NCI-H748 (cell line): ENCODE measurements around the gene DNPH1.

Experiments used
- DNase-seq: peaks from one replicate; lab custom pipeline; 2025; ENCODE audit not compliant: unreplicated experiment; lab: John Stamatoyannopoulos, UW

The DNPH1 gene

DNA sequence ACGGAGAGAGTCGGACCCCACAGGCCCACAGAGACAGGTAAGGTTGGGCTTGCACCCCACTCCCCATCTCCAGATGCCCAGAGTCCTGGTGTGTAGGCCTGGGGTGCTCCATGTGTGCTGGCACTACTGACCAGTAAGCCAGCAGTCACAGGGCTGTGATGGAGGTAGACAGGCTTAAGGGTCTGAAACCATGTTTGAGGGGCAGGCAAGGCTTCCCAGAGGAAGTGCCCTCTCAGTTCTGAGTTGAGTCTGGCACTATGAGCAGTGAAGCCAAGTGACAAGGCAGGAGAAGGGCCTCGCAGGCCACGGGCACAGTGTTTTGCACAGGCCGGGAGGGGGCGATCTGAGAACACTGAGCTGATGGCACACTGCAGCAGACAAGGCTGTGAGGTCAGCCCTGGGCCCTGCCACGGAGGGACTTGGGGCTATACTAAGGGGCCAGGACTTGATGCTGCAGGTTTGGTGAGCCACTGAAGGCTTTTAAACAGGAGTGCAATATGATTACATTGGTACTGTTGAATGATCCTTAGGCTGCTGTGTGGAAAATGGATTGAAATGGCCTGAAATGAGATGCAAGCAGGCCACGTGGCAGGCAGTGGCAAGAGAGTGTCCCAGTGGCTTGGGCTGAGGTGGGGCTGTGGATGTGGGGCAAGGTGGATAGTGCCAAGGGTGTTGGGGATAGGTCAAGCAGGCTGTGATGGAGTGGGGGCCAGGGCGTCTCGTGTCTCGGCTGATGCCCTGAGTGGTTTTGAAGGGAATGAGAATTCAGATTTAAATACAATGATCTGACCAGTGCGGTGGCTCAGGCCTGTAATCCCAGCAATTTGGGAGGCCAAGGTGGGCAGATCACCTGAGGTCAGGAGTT is 34.3 kb upstream of the DNPH1 start:
- no peak for DNase-seq

DNA sequence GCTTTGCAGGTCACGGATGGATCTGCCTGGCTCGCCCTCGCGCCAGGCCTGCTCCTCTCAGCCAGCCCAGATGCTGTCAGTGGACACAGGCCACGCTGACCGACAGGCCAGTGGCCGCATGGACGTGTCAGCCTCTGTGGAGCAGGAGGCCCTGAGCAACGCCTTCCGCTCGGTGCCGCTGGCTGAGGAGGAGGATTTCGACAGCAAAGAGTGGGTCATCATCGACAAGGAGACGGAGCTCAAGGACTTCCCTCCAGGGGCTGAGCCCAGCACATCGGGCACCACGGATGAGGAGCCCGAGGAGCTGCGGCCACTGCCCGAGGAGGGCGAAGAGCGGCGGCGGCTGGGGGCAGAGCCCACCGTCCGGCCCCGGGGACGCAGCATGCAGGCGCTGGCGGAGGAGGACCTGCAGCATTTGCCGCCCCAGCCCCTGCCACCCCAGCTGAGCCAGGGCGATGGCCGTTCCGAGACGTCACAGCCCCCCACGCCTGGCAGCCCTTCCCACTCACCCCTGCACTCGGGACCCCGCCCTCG is 33.6 kb upstream of the DNPH1 start:
- DNase-seq: no peak

- DNase-seq: no peak
Observed at GRCh38 chr6:43262000-43262779, 32.9 kb upstream of the DNPH1 start.

DNA sequence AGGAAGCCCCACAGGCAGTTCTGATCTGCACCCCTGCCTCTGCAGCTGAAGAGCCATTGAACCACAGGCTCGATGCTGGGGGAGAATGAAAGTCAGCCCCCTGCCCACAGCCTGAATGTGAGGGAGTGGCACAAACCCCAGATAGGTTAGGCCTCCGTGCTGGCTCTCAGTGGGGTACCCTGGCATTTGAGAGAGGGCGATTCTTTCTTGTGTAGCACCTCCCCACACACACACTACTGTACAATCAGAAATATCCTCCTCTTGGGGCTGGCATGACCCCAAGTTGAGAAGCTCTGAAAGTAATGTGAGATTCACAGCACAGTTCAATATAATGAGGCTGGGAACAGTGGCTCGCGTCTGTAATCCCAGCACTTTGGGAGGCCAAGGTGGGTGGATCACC is 31.9 kb upstream of the DNPH1 start:
- no peak for DNase-seq

DNA sequence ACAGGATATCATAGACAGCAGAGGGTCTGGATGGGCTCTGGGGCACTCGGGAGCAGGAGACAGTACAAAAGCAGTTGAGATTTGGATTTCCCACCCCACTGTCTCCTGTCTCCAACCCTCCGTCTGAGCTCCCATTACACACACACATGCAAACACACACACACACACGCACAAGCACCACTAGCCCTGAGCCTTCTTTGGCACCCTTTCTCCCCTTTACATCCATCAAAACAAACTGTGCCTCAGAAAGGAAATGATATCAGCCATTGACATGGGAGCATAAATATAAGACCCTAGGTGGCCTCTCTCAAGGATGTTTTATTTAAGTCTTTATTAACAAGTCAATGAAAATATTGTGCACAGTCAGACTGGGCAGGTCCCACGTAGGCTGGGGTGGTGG is 31.5 kb upstream of the DNPH1 start:
- no peak for DNase-seq

DNA sequence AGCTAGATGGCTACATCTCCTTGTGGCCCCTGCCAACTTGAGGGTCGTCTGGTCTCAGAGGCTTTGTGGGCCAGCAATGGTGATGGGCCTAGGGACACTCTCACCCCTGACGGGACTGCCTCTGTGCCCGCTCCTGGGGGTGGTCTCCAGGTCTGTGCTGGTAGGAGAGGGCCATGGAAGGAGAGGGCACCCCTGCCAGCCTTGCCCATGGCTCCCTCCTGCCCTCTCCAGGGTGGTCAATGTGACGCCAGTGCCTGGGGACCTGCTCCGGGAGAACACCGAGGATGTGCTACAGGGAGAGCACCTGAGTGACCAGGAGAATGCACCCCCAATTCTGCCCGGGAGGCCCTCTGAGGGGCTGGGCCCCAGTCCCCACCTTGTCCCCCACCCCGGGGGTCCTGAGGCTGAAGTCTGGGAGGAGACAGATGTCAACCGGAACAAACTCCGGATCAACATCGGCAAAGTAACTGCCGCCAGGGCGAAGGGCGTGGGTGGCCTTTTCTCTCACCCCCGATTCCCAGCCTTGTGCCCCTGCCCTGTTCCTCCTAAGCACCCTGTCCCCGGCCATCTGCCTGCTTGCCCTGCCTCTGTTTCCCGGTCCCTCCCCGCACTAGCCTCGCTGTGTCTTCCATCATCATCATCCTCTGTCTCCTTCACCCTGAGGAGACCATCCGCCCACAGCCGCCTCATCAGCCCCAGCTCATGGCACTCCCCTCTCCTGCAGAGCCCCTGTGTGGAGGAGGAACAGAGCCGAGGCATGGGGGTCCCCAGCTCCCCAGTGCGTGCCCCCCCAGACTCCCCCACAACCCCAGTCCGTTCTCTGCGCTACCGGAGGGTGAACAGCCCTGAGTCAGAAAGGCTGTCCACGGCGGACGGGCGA is 29.8 kb upstream of the DNPH1 start:
- DNase-seq: no peak

DNA sequence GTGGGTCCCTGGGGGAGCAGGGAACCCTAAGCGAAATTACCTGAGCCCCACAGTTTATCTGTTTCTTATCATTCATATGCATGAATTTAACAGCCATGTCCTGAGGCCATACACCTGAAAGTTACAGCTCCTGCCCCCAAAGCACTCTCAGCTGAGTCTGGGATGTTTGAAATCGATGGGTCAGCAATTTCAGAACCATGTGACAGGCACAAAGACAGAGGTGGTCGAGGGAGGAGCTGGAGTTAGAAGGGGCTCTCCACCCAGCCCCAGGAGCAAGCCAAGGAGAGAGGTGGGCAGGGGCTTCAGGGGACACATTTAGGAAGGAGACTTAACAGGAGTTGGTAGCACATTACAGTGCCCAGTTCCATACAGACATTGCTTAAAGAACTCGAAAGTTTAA is 28.9 kb upstream of the DNPH1 start:
- DNase-seq: no peak

DNA sequence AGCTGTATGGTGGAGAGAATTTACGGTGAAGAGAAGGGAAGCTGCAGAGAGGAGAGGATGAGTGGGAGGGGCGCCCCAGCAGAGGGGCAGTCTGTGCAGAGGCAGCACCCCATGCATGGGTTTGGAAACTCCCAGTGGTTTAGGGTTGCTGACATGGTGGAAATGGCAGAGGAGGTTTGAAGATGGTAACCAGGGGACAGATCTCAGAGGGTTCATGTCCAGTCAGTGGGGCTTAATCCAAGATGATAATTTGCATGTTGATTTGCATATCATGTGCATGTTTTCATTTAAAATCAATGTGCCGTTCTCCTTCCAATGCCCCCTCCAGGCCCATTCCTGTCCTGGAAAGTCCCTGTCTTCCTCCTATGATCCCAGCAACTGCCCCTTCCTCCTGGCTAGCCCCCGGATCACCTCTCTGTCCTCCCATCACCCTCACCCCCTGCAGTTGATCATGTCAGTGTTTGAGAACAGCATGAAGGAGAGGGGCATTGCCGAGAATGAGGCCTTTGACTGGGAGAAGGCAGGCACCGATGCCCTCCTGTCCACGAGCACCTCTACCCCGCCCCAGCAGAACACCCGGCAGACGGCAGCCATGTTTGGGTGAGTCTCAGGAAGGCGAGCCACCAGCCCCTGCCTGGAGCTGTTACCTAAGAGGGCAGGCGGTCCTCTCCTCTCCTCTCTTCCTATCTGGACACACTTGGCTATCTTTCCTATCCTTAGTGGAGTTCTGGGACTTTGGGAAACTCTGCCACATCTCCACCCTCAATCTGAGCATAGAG is 28.3 kb upstream of the DNPH1 start:
- no peak for DNase-seq

GRCh38 chr6:43256670-43257366 is 27.5 kb upstream of the DNPH1 start:
- no peak for DNase-seq

GRCh38 chr6:43255408-43256054 is 26.2 kb upstream of the DNPH1 start:
- no peak for DNase-seq

DNA sequence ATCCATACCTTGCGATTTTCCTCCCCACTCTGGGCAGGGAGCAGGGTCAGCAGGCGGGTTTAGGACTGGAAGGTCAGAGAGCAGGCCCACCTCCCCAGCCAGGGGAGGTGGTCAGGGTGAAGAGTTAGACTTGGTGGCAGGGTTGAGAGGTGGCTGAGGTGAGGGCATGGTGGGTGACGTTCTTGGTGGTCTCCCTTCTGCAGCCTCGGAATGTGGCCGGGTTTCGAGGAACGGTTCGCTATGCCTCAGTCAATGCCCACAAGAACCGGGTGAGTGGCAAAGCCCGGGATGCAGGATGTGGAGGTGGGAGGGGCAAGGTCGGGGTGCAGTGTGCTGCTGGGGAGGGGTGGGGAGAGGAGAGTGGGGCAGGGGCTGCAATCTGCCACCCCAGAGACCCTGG is 25.6 kb upstream of the DNPH1 start:
- no peak for DNase-seq

DNA sequence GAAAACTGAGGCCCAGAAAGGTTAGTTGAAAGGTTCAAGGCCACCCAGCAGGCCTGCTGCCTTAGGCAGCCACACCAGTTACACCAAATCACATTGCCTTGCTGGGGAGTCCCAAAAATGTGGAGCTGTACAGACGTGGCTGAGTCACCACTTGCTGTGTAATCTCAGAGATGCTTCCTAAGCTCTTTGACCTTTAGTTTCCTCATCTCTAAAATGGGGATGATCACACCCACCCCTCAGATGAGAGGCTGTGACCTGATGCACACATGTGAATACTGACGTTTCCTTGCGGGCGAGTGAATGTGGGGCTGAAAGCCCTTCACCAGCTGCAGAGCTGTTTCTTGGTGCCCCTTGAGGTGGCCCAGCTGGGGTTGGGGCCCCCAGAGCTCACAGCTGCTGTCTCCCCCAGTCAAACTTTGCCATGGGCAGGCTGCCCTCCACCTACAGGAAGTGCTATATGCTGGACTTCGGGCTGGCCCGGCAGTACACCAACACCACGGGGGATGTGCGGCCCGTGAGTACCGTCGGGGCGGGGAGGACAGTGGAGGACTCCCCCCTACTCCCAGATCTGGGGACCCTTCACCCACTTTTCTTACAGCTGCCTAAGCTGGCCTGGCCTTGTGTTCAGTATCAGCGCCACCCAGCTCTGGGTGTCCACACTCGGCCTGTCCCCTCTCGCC is 25.0 kb upstream of the DNPH1 start:
- no peak for DNase-seq

GRCh38 chr6:43253401-43253800 is 24.1 kb upstream of the DNPH1 start:
- no peak for DNase-seq

- DNase-seq: no peak
Observed at GRCh38 chr6:43250992-43251373, 21.7 kb upstream of the DNPH1 start.

DNA sequence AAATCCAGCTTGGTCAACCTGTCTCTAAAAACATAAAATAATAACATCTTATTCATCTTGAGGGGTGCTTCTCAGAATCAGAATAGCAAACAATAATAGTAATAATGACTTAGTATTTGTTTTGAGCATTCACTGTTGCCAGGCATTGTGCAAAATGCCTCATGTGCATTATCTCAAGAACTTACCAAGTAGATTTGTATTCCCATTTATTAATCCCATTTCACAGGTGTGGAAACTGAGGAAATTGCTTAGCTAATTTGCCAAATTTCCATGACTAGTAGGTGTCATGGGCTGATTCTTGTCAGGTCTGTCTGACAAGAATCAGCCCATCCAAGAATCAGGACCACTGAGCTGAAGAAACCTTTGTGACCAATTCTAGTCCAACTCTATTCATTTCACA is 19.5 kb upstream of the DNPH1 start:
- no peak for DNase-seq

- no peak for DNase-seq
Observed at GRCh38 chr6:43248101-43248500, 18.8 kb upstream of the DNPH1 start.

DNA sequence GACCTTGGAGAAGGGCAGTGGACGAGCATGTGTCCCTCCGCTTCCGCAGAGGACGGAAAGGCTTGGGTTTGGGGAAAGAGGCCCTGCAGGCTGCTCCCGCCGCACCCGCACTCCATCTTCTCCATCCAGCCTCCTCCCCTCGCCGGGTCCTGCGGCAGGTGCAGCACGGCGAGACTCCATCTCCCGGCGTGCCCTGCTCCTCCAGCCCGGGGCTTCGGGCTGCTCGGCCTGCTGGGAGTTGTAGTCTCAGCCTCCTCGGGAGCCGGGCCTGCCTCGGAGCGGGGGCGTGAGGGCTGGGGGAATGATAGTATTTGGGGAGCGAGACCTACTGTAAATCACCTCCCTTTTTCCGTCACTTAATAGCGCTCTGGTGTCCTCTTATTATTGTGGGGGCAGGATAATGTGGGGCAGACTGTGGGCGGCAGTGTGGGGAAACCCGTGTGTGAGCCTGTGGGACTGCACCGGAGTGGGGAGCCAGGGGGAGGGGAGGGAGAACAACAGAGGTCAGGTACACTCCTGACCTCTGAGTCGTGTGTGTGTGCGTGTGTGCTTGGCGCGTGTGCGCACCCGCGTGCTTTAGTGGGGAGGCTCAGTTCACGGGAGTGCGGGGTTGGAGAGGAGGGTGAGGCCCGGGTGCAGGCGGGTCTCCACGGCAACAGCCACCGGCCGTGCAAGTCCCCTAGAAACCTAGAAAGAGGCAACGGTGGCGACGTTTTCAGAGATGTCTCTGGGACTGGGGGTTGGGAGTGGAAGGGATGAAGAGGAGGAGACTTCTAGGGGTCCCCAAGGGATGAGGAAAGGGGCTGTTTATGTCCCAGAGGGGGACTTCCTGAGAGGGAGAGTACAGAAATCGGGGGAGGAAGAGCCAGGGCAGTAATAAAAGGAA is 18.1 kb upstream of the DNPH1 start:
- peak; percentile 94 for DNase-seq
